CD4-positive, alpha-beta T cell treated with Interleukin-6 at 100 ng/mL for 8 hours (primary cell): Measurements from ENCODE around the gene EPN2.

Experiments
- DNase-seq: peaks from one replicate; pipeline ENCODE4 v3.0.0-alpha.2; 2020; ENCODE audit warnings: mixed read lengths, low spot score

EPN2 gene

GRCh38 chr17:19381741-19382444 lies 144.7 kb downstream of the EPN2 start:
- no peak for DNase-seq

DNA sequence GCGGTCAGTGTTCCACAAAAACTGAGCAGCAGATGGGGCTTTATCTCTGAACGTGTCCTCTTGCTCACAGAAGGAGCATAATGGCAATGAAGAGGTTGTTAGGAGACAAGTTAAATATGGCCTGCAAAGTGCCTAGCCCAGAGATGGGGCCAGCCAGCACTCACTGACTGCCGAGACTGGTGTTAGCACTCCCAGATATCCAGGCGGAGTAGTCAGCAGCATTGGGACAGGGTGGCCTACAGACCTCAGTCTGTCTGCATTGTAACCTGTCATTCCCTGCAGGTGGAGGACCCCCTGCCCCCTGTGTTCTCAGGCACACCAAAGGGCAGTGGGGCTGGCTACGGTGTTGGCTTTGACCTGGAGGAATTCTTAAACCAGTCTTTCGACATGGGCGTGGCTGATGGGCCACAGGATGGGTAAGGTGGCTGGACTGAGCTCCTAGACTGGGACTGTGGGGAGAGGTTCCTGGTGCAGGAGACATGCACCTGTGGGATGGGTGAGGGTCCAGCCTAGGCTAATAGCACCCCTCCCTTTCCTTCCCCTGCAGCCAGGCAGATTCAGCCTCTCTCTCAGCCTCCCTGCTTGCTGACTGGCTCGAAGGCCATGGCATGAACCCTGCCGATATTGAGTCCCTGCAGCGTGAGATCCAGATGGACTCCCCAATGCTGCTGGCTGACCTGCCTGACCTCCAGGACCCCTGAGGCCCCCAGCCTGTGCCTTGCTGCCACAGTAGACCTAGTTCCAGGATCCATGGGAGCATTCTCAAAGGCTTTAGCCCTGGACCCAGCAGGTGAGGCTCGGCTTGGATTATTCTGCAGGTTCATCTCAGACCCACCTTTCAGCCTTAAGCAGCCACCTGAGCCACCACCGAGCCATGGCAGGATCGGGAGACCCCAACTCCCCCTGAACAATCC lies 145.6 kb downstream of the EPN2 start:
- DNase-seq, result no peak

DNA sequence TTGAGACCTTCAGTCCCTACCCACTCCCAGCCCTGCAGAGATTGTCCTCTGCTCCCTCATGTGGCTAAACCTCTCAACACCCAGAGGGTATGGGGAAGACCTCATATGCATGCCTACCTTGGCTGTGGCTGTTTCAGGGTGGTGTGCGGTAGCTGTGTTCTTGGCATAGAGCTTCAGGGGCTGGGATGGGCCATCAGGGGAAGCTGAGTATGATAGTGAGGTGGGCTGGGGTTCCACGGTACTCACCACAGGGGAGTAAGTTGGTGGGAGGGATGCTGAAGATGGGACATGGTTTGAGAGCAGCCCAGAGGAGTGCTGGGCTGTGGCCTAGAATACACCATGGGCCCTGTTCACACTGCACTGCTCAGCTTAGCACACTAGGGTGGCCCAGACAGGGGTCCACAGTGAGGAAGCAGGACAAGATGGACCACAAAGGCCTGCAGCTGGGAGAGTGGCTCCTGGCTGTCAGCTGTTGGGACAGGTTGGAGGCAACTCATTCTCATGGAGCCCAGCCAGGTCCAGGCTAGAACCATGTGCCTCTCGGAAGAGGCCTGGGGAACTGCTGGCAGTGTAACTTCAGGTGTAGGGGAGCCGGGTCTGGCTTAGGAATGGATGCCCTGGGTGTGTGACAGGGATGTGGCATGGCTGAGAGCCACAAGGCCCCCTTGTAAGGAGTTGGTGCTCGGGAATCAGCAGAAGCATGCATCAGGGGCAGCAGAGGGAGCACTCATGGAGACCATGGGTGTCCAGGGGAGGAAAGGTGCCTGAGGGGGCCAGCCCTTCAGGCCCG lies 146.7 kb downstream of the EPN2 start:
- DNase-seq, result no peak

- DNase-seq, result no peak
These were observed 147.7 kb downstream of the EPN2 start for GRCh38 chr17:19384723-19385391.

- DNase-seq, result no peak
These were observed 148.4 kb downstream of the EPN2 start for GRCh38 chr17:19385521-19385983.
